Uterus (tissue), 2 donors: ENCODE data around the gene HLX.
A peak's percentile ranks its signal among the peaks of the same experiment; 100 is the strongest.

Experiments
- CTCF ChIP-seq, 4 experiments: fragments of 200-600 bp in 2 of 4; fragments of 450-650 bp in 2 of 4; sonication (generic) in 2 of 4; IDR thresholded peaks; one replicate each; pipeline ENCODE4 v1.5.1; 2016 to 2019; ENCODE audit warnings: antibody characterized with exemption in 4 of 4, mild to moderate bottlenecking in 2 of 4, moderate library complexity in 1 of 4
- POLR2A ChIP-seq, 2 donors: fragments of 450-650 bp; IDR thresholded peaks; one replicate each; pipeline ENCODE4 v1.6.1; 2016; ENCODE audit warnings: antibody characterized with exemption in 2 of 2, mild to moderate bottlenecking in 1 of 2, moderate library complexity in 1 of 2

DNA sequence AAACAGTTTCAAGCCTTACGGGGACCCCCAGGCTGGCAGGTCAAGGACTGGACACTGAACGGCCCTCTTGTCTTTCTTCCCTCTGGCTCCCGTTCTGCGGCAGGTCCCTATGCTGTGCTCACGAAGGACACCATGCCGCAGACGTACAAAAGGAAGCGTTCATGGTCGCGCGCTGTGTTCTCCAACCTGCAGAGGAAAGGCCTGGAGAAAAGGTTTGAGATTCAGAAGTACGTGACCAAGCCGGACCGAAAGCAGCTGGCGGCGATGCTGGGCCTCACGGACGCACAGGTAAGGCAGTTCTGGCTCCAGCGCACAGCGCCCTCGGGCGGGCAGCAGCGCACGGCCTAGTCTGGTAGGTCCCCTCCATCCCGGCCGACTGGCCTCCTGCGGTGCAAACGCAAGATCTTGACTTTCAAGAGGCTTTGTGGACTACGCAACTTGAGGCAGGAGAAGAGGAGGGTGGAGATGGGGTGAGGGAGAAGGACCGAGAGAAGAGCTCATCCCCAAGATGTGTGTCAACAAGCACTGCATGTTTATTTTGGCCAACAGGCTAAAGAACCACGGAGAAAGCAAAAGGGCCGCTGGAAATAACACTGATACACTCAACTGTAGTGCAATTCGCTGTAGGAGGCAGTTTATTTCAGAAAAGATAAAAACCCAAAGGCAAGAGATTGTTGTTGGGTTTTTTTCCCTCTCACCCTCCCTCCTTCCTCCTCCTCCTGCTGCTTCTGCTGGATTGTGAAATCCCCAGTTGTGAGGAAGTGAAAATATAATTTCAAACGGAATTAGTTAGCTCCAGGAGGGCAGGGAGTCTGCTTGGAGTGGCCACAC lies 3.0 kb downstream of the HLX start:
- TF ChIP-seq CTCF (IDR thresholded peaks at IDR 0.05) (peak in 1 of 4 experiments; percentile 3), POLR2A (IDR thresholded peaks at IDR 0.05) (no peak)
